Activated T-cell treated with anti-CD3 and anti-CD28 coated beads for 48 hours (primary cell): ENCODE measurements around the gene UGT1A9.
"Not testable (repeated sequence)": the region's sequence is repeated elsewhere in the genome, so short reads cannot be mapped to it uniquely, and the experiment has no call there.

Experiments used
- DNase-seq: peaks from one replicate; pipeline ENCODE4 v3.0.0-alpha.2; 2020; ENCODE audit warnings: low read depth

UGT1A9 gene

DNA sequence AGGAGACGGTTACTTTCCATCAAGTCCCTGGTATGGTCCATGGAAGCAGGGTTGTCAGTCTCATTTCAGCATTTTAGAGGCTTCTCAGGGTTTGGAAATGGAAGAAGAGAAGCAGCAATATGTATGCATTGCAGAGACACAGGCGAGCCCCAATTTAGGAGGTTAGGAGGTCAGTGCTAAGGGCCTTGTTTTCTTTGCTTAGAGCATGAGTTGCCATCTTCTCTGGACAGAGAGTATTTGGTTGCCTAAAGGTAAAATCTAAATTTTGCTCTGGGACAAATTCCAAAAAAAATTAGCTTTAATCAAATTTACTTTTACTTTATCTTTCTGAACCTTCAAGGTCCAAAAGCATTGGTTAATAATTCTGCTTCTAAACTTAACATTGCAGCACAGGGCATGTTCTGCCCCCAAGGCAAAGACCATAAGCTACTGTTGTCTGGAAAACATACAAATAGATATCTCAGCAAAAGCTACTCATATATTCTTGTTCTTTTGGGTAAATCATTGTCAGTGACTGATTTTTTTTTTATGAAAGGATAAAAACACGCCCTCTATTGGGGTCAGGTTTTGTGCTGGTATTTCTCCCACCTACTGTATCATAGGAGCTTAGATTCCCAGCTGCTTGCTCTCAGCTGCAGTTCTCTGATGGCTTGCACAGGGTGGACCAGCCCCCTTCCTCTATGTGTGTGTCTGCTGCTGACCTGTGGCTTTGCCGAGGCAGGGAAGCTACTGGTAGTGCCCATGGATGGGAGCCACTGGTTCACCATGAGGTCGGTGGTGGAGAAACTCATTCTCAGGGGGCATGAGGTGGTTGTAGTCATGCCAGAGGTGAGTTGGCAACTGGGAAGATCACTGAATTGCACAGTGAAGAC, at the start of gene UGT1A9:
Gene UGT1A9 (plus strand): TSS at position 609 of the 872 bp plus-strand sequence. CDS start 37 bp downstream, at position 646.
- DNase-seq, result no peak

DNA sequence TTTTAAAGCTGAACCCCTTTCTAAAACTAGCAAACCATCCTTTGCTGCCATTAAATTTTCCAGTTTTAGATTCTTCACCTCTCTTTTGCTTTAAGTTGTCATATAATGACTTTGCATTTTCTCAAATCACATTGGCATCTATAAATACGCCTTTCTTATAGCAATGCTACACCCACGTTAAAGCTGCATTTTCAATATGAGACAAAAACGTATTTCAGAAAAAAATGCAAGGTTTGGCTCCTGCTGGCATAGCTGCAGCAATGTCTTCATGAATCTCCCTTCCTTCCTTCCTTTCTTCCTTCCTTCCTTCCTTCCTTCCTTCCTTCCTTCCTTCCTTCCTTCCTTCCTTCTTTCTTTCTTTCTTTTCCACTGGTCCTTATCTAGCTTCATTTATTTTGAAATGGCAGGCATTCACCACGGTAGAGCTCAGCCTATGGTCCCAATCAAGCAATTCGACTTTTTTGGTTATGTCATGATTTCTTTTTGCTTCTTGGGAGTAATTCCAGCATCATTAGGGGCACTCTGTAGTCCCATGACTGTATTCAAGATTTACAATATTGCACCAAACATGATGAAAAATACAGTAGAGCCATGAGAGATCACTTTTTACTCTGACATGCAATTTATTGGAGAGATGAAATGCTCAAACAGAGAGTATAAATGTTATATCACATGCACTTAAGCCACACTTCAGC, 44.2 kb upstream of the UGT1A9 start:
- no peak for DNase-seq

DNA sequence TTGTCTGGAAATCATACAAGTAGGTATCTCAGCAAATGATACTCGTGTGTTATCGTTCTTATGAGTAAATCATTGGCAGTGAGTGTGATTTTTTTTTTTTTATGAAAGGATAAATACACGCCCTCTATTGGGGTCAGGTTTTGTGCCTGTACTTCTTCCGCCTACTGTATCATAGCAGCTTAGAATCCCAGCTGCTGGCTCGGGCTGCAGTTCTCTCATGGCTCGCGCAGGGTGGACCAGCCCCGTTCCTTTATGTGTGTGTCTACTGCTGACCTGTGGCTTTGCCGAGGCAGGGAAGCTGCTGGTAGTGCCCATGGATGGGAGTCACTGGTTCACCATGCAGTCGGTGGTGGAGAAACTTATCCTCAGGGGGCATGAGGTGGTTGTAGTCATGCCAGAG, 35.4 kb upstream of the UGT1A9 start, which contains the start of gene UGT1A10:
Gene UGT1A10 (plus strand): TSS at position 143 of the 400 bp plus-strand sequence. CDS start 75 bp downstream, at position 218.
- DNase-seq, result not testable (repeated sequence)

DNA sequence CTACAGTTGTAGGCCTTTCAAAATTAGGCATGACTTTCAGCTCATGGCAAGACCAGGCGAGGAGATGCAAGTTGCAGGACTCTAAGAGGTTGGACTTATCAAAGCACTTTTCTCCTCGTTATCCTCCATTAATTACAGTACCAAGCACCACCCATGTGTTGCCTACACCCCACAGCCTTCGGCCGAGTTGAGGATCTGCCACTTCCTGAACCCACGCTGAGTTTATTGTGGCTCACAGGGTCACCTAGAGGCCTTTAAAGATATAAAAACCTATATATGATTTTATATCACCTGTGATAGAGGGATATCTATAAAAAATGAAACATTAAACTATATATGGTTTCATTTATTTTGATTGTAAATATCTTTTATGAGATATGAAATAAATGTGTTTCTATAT, 32.9 kb upstream of the UGT1A9 start:
- no peak for DNase-seq

DNA sequence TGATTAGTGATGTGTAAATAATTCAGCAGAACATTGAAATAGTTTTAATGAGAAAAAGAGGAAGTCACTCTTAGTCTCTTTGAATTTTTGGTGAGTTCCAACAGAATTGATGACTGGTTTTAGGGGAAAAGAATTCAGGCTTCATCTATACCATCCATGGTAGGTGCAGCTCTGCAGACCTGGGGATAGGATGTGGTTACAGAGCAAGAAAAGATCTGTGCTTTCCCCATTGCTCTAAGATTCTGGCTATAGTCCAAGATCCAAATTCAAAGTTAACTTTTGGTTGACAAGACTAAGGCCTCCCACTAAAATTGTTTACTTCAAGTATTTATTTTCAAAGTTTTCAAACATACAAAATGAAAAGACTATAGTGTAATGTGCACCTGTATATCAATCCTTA, 31.8 kb upstream of the UGT1A9 start:
- DNase-seq, result no peak

DNA sequence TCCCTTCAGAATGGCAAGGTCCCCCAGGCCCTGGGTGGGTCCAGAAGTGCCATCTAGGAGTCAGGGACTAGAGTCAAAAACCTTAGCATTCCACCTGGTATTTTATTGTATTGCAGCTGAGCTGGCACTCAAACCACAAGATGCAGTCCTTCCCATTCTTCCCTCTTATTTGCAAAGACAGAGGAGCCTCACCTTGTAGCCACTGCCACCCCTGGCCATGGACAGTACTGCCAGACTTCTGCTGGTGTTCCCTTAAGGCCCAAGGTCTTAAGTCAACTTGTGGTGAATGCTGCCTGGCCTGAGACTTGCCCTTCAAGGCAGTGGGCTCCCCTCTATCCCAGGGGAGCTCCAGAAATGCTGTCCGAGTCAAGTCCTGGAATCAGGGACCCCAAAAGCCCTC, 28.6 kb upstream of the UGT1A9 start:
- DNase-seq, result no peak

DNA sequence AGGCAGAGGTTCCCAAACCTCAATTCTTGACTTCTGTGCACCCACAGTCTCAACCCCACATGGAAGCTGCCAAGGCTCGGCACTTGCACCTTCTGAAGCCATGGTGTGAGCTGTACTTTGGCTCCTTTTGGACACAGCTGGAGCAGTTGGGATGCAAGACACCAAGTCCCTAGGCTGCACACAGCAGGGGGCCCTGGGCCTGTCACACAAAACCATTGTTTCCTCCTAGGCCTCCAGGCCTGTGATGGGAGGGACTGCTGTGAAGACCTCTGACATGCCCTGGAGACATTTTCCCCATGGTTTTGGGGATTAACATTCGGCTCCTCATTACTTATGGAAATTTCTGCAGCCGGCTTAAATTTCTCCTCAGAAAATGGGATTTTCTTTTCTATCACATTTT, 25.7 kb upstream of the UGT1A9 start:
- DNase-seq, result not testable (repeated sequence)

DNA sequence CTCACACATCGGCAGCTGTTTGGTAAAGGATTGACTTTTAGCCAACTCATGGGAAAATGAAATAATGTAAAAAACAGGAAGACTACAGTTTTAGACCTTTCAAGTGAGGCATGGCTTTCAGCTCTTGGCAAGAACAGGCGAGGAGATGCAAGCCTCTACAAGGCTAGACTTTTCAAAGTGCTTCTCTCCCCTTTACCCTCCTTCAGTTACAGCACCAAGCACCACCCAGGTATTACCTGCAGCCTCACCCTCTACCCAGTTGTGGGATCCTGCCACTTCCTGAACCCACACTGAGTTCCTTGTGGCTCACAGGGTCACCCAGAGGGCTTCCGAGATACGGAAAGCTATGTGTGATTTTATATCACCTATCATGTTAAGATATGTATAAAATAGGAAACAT, 20.7 kb upstream of the UGT1A9 start:
- DNase-seq, result no peak

DNA sequence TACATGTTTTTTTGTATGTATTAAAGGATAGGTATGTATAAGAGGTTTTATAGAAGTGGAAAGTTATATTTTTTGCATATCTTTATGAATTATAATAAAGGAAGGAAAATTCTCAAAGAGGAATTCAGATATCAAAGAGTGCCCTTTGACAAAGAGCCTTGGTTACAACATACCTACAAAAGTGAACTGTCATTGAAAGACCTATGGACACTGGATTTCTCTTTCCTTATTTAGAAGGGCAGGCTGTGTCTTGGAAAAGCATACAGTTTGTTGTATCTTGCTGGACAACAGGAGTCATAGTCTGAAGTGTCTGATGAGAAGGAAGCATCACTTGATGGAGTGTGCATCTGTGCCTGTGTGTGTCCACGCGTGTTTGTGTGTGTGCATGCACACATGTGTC, 20.3 kb upstream of the UGT1A9 start:
- no peak for DNase-seq

DNA sequence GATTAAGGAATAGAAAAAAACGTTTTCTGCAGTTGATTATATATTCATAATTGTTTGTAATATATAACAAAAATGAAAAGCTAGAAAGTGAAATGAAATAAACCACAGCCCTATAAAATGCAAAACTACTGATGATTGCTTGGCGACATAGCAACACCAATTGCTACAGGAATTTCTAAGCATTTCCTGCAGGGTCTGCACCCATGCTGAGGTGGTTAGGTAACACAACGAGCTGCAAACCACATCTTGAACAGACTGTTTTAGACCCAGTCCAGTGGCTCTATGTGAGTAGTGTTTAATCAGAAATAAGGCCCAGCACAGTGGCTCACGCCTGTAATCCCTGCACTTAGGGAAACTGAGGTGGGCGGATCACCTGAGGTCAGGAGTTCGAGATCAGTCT, 17.2 kb upstream of the UGT1A9 start:
- no peak for DNase-seq

DNA sequence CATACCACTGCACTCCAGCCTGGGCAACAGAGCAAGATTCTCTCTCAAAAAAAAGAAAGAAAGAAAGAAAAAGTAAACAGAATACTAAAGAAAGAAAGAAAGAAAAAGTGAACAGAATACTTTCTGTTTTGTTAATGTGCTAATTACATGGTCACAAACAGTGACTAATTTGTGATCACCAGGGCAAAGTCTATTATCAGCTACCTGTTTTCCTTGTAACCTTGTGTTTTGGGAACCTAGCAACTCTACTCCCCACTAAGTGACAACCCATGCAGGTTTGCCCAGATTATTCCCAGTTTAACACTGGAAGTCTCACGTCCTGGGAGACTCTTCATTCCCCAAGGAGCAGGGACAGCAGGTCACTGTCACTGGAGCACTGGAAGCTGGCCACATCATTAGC, 16.7 kb upstream of the UGT1A9 start:
- DNase-seq, result no peak

DNA sequence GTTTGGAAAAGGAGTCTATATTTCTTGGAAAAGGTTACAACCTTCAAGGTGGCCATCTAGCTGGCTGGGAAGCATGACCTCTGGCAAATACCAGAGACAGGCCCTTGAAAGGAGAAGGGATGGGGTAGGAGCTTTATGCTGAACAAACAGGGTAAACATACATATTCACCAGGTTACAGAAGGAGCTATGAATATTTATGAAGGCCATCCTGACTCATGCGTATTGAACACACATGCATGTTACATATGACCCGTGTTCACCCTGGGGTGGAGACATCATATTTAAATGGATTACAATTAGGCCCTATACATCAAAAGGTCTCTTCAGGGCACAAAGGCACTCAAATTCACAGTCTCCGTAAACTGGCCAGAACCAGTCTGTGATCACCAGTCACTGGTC, 15.8 kb upstream of the UGT1A9 start:
- not testable (repeated sequence) for DNase-seq

DNA sequence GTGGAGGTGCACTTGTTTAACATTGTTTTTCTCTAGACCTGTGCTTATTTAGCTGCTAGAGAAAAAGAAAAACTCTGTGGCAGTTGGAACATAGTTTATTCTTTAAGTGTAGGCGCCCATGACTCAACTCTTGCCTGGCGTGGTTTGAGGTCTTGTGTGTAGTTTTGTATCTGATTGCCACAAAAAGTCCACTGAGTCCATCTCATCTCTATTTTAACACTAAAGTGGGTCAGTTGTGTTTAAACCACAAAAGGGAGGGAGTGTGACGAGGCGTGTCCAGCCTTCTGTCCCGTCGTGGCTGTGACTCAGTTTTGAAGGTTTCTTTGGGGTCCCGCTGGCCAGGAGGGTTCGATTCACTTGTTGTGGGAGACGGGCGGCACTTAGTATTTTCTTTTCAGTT, 15.3 kb upstream of the UGT1A9 start:
- DNase-seq, result no peak

DNA sequence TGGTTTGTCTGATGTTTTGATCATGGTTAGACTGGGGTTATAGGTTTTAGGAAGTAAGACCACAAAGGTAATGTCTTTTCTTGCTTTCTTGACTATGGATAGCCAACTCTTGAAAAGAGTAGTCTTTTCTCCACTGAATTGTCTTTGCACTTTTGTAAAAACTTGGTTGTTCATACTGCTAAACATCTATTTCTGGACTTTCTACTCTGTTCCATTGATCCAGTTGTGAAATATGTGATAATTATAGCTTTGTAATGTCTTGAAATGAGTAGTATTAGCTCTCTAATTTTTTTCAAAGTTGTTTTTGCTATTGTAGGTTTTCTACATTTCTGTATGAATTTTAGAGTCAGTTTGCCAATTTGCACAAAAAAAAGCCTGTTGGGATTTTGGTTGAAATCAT, 13.1 kb upstream of the UGT1A9 start:
- no peak for DNase-seq

DNA sequence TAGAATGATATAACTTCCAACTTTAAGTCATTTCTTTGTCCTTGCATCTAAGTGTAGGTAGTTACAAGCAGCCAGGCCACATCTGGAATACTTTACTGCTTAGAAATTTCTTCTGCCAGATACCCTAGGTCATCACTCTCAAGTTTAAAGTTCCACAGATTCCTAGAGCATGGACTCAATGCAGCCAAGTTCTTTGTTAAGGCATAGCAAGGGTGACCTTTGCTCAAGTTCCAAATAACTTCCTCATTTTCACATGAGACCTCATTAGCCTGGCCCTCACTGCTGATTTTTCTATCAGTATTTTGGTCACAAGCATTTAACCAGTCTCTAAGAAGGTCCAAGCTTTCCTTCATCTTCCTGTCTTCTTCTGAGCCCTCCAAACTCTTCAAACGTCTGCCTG, 7.8 kb upstream of the UGT1A9 start:
- DNase-seq, result no peak

DNA sequence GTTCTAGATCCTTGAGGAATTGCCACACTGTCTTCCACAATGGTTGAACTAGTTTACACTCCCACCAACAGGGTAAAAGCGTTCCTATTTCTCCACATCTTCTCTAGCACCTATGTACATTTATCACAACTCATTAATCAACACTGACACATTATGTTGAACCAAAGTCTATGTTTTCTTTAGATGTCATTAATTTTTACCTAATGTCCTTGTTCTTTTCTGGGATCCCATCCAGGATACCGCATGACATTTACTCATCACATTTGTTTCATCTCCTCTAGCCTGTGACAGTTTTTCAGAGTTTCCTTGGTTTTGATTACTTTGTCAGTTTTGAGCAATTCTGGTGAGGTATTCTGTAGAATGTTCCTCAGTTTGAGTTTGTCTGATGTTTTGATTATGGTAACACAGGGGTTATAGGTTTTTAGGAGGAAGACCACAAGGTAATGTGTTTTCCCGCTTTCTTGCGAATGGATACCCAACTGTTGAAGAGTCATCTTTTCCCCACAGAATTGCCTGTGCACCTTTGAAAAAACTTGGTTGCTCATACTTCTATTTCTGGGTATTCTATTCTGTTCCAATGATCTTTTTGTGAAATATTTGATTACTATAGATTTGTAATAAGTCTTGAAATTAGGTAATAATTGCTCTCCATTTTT, 3.0 kb upstream of the UGT1A9 start:
- DNase-seq, result no peak

DNA sequence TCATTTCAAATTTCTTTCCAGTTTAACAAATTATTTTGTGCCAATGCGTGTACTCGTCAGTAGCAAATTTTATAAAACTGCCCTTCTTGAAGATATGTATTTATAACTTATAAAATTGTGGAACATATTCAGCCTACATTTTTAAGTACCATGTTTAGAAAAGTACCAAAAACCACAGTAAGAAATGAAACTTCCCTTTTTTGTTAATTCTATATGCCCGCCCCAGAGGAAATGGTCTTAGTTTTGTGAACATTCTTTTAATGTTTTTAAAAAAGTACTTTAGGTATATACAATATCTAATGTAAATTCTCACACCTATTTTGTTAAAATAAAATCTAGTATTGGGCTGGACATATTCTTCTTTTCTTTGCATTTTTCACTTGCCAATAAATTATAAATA, 1.2 kb downstream of the UGT1A9 start:
- no peak for DNase-seq

DNA sequence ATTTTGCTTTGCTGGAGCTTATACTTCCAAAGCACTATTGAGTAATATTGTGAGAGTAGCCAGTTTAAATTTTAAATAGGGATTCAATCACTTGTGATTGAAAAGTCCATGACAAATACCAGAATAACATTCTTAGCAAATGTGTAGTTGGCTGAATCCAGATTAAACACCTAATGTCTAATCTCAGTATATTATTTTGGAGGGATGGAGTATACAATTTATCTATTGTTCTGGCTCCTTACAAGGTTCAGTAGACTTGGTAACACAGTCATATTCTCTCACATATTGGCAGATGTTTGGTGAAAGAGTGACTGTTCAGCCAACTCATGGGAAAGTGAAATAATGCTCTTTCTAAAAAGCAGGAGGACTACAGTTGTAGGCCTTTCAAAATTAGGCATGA, 2.2 kb downstream of the UGT1A9 start:
- no peak for DNase-seq

DNA sequence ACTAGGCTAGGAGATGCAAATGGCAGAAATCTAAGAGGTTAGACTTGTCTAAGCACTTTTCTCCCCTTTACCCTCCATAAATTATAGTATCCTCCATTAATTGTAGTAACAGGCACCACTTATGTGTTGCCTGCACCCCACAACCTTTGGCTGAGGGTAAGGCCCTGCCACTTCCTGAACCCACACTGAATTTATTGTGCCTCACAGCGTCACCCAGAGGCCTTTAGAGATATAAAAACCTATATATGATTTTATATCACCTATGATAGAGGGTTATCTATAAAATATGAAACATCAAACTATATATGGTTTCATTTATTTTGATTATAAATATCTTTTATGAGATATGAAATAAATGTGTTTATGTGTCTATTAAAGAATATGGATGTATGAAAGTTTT, 2.6 kb downstream of the UGT1A9 start:
- DNase-seq, result no peak

DNA sequence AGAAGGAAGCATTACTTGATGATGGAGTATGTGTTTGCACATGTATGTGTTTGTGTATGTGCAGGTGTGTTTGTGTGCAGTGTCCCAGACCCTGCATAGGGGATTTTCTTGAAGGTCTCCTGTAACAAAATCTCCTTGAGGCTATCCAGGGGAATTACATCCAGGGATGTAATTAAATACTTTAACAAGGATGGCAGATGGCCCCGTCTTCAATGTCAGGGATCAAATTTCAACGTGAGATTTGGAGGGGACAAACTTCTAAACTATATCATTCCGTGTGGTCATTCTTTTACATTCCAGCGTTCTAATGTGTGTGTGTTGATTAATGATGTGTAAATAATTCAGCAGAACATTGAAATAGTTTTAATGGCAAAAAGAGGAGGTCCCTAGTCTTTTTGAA, 3.3 kb downstream of the UGT1A9 start:
- no peak for DNase-seq

DNA sequence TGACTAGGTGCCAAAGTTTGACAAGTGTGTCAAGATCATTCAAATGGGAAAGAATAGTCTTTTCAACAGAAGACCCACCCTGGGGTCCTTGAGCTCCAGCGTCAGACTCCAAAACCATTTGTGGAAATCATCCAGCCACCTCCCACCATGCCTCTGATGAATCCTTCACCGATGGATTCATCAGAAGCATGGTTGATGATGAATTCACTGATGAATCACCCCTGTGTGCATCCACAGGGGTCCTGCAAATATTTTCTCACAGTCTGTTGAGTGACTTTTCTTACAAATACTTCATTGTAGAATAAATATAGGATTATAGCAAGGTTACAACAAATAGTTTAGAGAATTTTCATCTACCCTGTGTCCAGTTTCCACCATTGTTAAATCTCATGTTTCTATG, 4.3 kb downstream of the UGT1A9 start:
- no peak for DNase-seq

DNA sequence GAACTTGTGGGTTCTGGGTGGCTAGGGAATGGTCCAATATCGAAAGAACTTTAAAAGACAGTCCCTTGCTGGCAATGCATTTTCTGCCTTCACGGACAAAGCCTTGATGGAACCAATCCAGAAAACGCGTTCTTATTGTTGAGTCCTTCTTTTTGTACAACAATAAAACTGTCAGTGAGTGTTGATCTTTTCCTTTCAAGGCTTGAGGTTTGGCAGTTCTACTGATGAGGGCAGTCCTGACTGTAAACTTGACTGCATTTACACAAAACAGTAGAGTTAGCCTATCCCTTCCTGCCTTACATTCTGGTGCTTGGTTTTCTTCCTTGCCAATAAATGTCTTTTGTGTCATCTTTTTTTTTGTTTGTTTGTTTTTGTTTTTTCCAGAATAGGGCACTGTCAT, 7.5 kb downstream of the UGT1A9 start:
- no peak for DNase-seq
